ENCODE measurements around the gene USP47. TPM values are rescaled to one million over a fixed set of nuclear protein-coding genes. Genes with fewer than 3 reads are reported as not detected.

USP47 gene
- total RNA-seq, 4 donors from 2014 or later: 85.2 to 154 (median 94.5) TPM

- Histone ChIP-seq H3K27ac (no peak overlapping the region), H3K36me3 (no peaks in the 10 kb centered on the region), H3K4me1 (no peaks in the 10 kb centered on the region), H3K27me3 (no peaks in the 10 kb centered on the region), H3K9me3 (no peaks in the 10 kb centered on the region), H3K4me3 (replicated peaks in 1 of 3) (no peak overlapping the region)
- no peak for DNase-seq
- WGBS, 2 donors: 98% methylated on average over 1 of the region's 1 CpG
- TF ChIP-seq CTCF (IDR thresholded peaks at IDR 0.05) (no peak), POLR2A (IDR thresholded peaks at IDR 0.05) (no peak)
- intact Hi-C loops (cut with DNase I): no loop called here
These were observed 23.0 kb downstream of the USP47 start for GRCh38 chr11:11864803-11865202.

- no peaks in the 10 kb centered on the region for H3K36me3 ChIP-seq
- peaks cover 0 to 2% of the 10 kb centered on the region in 2 donors for H3K4me1 ChIP-seq
- TF ChIP-seq CTCF (IDR thresholded peaks at IDR 0.05) (no peak), POLR2A (IDR thresholded peaks at IDR 0.05) (no peak)
- H3K4me3 ChIP-seq (replicated peaks in 1 of 3): no peak overlapping the region
- no peaks in the 10 kb centered on the region for H3K27me3 ChIP-seq
- WGBS, 2 donors: 80 to 85% methylated on average over 3 of the region's 3 CpGs
- H3K27ac ChIP-seq: no peak overlapping the region
- no peak for DNase-seq
- intact Hi-C loops (cut with DNase I): no loop called here
- H3K9me3 ChIP-seq: no peaks in the 10 kb centered on the region
These were observed 23.7 kb downstream of the USP47 start for GRCh38 chr11:11865449-11865848.

DNA sequence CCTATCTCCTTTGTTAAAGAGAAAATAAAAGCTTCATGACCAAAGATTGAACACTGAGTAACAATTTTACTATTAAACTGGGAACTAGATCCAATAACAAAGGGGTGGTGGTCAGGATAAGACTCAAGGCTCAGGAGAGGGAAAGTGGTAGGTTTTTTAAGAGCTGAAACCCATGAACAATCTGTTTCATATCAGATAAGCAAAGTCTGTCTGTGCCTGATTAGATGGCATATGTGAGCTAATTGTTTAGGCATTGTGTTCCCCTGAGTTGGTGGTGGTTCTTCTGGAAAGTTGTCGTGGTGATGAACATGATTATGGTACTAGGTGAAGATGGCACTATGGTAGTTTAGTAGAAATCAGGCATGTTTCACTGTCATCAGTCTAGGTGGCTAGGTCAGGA is 24.4 kb downstream of the USP47 start:
- no peaks in the 10 kb centered on the region for H3K36me3 ChIP-seq
- H3K27me3 ChIP-seq: no peaks in the 10 kb centered on the region
- TF ChIP-seq CTCF (IDR thresholded peaks at IDR 0.05) (no peak), POLR2A (IDR thresholded peaks at IDR 0.05) (no peak)
- intact Hi-C loops (cut with DNase I): no loop called here
- H3K9me3 ChIP-seq: no peaks in the 10 kb centered on the region
- no peak overlapping the region for H3K27ac ChIP-seq
- 93 to 100% methylated on average over 1 of the region's 1 CpG for WGBS, 2 donors
- H3K4me1 ChIP-seq: peaks cover 0 to 8% of the 10 kb centered on the region in 2 donors
- no peak overlapping the region for H3K4me3 ChIP-seq (replicated peaks in 1 of 3)
- no peak for DNase-seq

GRCh38 chr11:11867720-11868119 is 25.9 kb downstream of the USP47 start:
- Histone ChIP-seq H3K4me3 (replicated peaks in 1 of 3) (no peak overlapping the region), H3K27me3 (no peaks in the 10 kb centered on the region), H3K9me3 (no peaks in the 10 kb centered on the region), H3K4me1 (peaks cover 10 to 16% of the 10 kb centered on the region in 2 donors), H3K27ac (no peak overlapping the region), H3K36me3 (no peaks in the 10 kb centered on the region)
- intact Hi-C loops (cut with DNase I): no loop called here
- no peak for TF ChIP-seq CTCF (IDR thresholded peaks at IDR 0.05)
- no peak for TF ChIP-seq POLR2A (IDR thresholded peaks at IDR 0.05)
- no peak for DNase-seq
- WGBS, 2 donors: 83 to 92% methylated on average over 1 of the region's 1 CpG

GRCh38 chr11:11871991-11872401 is 30.2 kb downstream of the USP47 start:
- H3K36me3 ChIP-seq: no peaks in the 10 kb centered on the region

More at GRCh38 chr11:11871991-11872401, 30.2 kb downstream of the USP47 start:
- DNase-seq: no peak
- H3K4me3 ChIP-seq (replicated peaks in 1 of 3): no peak overlapping the region
- intact Hi-C loops (cut with DNase I): no loop called here
- no peaks in the 10 kb centered on the region for H3K9me3 ChIP-seq
- no peaks in the 10 kb centered on the region for H3K27me3 ChIP-seq
- H3K27ac ChIP-seq: no peak overlapping the region
- TF ChIP-seq POLR2A (IDR thresholded peaks at IDR 0.05): no peak
- no peak for TF ChIP-seq CTCF (IDR thresholded peaks at IDR 0.05)
- peaks cover 10 to 16% of the 10 kb centered on the region in 2 donors for H3K4me1 ChIP-seq
- WGBS, 2 donors: 43 to 46% methylated on average over 2 of the region's 2 CpGs

Data from thyroid gland (tissue), 4 donors.